OCI-LY3 (cell line): ENCODE results near the gene EXO1.
"Not testable (repeated sequence)": the region's sequence is repeated elsewhere in the genome, so short reads cannot be mapped to it uniquely, and the experiment has no call there.

Source experiments
- H2AFZ ChIP-seq: fragments of 200-600, 300-600 bp; shearing (Covaris generic); 2 replicates; pipeline ENCODE4 v1.6.0; 2014; ENCODE audit warnings: antibody characterized with exemption, low read depth, low read length
- H3K27ac ChIP-seq: fragments of 200-600, 300-600 bp; sonication (generic); 2 replicates; pipeline ENCODE4 v1.5.1; 2014; ENCODE audit warnings: mild to moderate bottlenecking, low read length, moderate library complexity, mixed read lengths
- H3K27me3 ChIP-seq: fragments of 200-600, 300-600 bp; sonication (generic); 2 replicates; pipeline ENCODE4 v1.6.1; 2014; ENCODE audit warnings: low read depth, low read length, mixed read lengths
- H3K36me3 ChIP-seq: fragments of 200-600, 300-600 bp; sonication (generic); replicated peaks from 2 replicates; pipeline ENCODE3; 2014; ENCODE audit warnings: low read depth, low read length, mixed read lengths
- H3K4me1 ChIP-seq: fragments of 300-600, 200-600 bp; sonication (generic); 2 replicates; pipeline ENCODE4 v1.6.1; 2014; ENCODE audit warnings: low read length, mixed read lengths
- H3K4me2 ChIP-seq: fragments of 200-600, 300-600 bp; sonication (generic); 2 replicates; pipeline ENCODE4 v1.6.1; 2014; ENCODE audit warnings: low read length, mixed read lengths
- H3K4me3 ChIP-seq: fragments of 300-600, 200-600 bp; sonication (generic); 2 replicates; pipeline ENCODE4 v1.5.1; 2014; ENCODE audit warnings: antibody characterized with exemption, mild to moderate bottlenecking, low read length, moderate library complexity
- H3K79me2 ChIP-seq: fragments of 300-600, 200-600 bp; shearing (Covaris generic); 2 replicates; pipeline ENCODE4 v1.6.1; 2014; ENCODE audit warnings: mild to moderate bottlenecking, low read length, mixed read lengths
- H3K9ac ChIP-seq: fragments of 300-600, 200-600 bp; shearing (Covaris generic); 2 replicates; pipeline ENCODE4 v1.6.0; 2014; ENCODE audit warnings: mild to moderate bottlenecking, low read length, moderate library complexity
- H3K9me3 ChIP-seq: fragments of 200-600, 300-600 bp; shearing (Covaris generic); 2 replicates; pipeline ENCODE4 v1.6.1; 2014; ENCODE audit warnings: low read length, mixed read lengths; ENCODE audit not compliant: insufficient read depth
- H4K20me1 ChIP-seq: fragments of 200-600, 300-600 bp; sonication (generic); 2 replicates; pipeline ENCODE4 v1.6.1; 2016; ENCODE audit warnings: low read length, mixed read lengths; ENCODE audit not compliant: insufficient read depth
- EZH2phosphoT487 ChIP-seq: fragments of 200-600 bp; shearing (Covaris generic); IDR thresholded peaks from 2 replicates; pipeline ENCODE4 v1.6.1; 2018; ENCODE audit warnings: antibody characterized with exemption, mixed run types, low read depth
- TF ChIP-seq, protein P1 (sequence below): fragments of 200-600, 300-600 bp; sonication (generic); IDR thresholded peaks from 2 replicates; pipeline ENCODE4 v1.5.1; 2014; ENCODE audit warnings: antibody characterized with exemption, low read length, low read depth

The EXO1 gene

DNA sequence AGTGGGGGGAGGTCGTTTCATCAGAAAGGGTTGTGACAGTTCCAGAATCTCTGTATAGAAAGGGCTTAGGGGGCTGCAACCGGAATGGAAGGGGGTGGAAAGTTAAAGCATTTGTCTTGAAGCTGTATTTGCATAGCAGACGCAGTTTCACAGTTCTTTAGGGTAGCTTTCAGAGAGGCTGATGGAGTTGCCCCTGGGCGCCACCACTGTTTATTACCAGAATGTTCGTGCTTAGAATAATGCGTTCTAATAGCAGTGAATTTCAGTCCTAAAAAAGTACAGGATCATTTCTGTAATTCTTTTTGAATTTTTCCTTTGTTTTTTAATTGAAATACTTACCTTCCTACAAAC is 1.3 kb downstream of the EXO1 start:
- H3K4me1 ChIP-seq = peaks cover 18% of the 10 kb centered on the region
- no peaks in the 10 kb centered on the region for H3K27me3 ChIP-seq
- no peak overlapping the region for H2AFZ ChIP-seq
- H3K4me2 ChIP-seq = peak overlapping the region; percentile 96
- peaks cover 35% of the 10 kb centered on the region for H3K36me3 ChIP-seq
- H4K20me1 ChIP-seq = no peaks in the 10 kb centered on the region
- peaks cover 28% of the 10 kb centered on the region for H3K79me2 ChIP-seq
- peak overlapping the region; percentile 92 for H3K4me3 ChIP-seq
- no peak overlapping the region for H3K27ac ChIP-seq
- TF ChIP-seq, protein P1, sequence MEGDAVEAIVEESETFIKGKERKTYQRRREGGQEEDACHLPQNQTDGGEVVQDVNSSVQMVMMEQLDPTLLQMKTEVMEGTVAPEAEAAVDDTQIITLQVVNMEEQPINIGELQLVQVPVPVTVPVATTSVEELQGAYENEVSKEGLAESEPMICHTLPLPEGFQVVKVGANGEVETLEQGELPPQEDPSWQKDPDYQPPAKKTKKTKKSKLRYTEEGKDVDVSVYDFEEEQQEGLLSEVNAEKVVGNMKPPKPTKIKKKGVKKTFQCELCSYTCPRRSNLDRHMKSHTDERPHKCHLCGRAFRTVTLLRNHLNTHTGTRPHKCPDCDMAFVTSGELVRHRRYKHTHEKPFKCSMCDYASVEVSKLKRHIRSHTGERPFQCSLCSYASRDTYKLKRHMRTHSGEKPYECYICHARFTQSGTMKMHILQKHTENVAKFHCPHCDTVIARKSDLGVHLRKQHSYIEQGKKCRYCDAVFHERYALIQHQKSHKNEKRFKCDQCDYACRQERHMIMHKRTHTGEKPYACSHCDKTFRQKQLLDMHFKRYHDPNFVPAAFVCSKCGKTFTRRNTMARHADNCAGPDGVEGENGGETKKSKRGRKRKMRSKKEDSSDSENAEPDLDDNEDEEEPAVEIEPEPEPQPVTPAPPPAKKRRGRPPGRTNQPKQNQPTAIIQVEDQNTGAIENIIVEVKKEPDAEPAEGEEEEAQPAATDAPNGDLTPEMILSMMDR = no peak
- TF ChIP-seq EZH2phosphoT487 = no peak
- peak overlapping the region; percentile 89 for H3K9ac ChIP-seq
- H3K9me3 ChIP-seq = no peaks in the 10 kb centered on the region

DNA sequence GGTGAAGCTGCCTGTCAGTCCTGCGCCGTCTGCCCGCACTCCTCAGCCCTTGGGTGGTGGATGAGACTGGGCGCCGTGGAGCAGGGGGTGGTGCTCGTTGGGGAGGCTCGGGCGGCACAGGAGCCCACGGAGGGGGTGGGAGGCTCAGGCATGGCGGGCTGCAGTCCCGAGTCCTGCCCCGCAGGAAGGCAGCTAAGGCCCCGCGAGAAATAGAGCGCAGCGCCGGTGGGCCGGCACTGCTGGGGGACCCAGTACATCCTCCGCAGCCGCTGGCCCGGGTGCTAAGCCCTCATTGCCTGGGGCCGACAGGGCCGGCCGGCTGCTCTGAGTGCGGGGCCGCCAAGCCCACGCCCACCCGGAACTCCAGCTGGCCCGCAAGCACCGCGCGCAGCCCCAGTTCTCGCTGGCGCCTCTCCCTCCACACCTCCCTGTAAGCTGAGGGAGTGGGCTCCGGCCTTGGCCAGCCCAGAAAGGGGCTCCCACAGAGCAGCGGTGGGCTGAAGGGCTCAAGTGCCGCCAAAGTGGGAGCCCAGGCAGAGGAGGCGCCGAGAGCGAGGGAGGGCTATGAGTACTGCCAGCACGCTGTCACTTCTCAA is 7.6 kb downstream of the EXO1 start:
- peaks cover 13% of the 10 kb centered on the region for H3K4me1 ChIP-seq
- peaks cover 55% of the 10 kb centered on the region for H3K36me3 ChIP-seq
- not testable (repeated sequence) for H4K20me1 ChIP-seq, H3K9me3 ChIP-seq, H3K79me2 ChIP-seq, H3K27ac ChIP-seq, H3K9ac ChIP-seq, H2AFZ ChIP-seq, H3K4me3 ChIP-seq, H3K27me3 ChIP-seq, H3K4me2 ChIP-seq

DNA sequence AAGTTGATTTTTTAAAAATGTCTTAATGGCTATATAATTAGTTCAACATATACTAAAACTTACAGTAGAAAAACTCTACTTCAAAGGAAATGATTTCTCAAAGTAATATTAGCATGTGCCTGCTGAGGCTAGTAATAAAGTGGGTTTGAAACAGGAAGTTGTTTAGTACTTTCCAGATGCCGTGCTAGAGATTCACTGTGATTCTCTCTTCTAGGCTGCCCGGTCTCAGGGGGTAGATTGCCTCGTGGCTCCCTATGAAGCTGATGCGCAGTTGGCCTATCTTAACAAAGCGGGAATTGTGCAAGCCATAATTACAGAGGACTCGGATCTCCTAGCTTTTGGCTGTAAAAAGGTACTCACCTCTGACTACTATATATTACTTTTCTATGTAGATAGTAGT is 9.1 kb downstream of the EXO1 start:
- Histone ChIP-seq H3K4me2 (peak overlapping the region; percentile 57), H3K79me2 (peaks cover 2% of the 10 kb centered on the region; the same call in 1 of the 2 replicates), H3K9ac (peak overlapping the region; percentile 10), H3K27ac (peak overlapping the region; percentile 54), H3K27me3 (no peaks in the 10 kb centered on the region), H3K4me3 (peak overlapping the region; percentile 31; the same call in 1 of the 2 replicates), H3K4me1 (peaks cover 13% of the 10 kb centered on the region), H2AFZ (peak overlapping the region; percentile 63; the same call in 1 of the 2 replicates), H3K36me3 (peaks cover 56% of the 10 kb centered on the region), H4K20me1 (no peaks in the 10 kb centered on the region), H3K9me3 (no peaks in the 10 kb centered on the region)
- TF ChIP-seq, protein P1 = no peak
- no peak for TF ChIP-seq EZH2phosphoT487

DNA sequence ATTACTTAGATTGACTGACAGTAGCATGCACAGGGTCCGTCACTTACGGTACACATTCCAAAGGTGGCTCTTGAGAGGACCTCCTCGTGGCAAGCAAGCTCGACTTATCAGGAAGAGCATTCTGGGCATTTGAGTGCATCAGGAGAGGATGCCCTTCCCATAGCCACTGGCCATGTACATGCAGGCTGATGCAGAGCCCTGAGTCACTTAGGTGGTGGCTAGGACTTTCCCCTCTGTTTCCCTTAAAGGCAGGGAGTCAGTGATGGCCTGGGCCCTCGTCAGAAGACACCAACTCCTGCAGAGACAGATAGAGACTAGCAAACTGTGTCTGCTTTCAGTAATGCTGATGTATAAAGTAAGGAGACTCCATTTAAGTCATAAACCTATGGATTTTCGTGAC is 12.9 kb downstream of the EXO1 start:
- no peak for TF ChIP-seq EZH2phosphoT487
- TF ChIP-seq, protein P1 = no peak
- H3K36me3 ChIP-seq = peaks cover 66% of the 10 kb centered on the region

More for the DNA sequence above, 12.9 kb downstream of the EXO1 start:
- Histone ChIP-seq H3K4me2 (no peak overlapping the region), H3K79me2 (0 out of 2 replicates have a peak, but pooled peaks cover 2% of the 10 kb centered on the region), H2AFZ (no peak overlapping the region), H4K20me1 (no peaks in the 10 kb centered on the region), H3K9ac (no peak overlapping the region), H3K27ac (no peak overlapping the region), H3K4me3 (no peak overlapping the region), H3K4me1 (peaks cover 13% of the 10 kb centered on the region), H3K9me3 (no peaks in the 10 kb centered on the region), H3K27me3 (no peaks in the 10 kb centered on the region)
